Activated CD4-positive, alpha-beta T cell treated with anti-CD3 and anti-CD28 coated beads, Interleukin-2, amount 10 ng/mL, durations not matched to agents 24 days and 14 days (primary cell): ENCODE results near the gene GYPA. TPM values are rescaled to one million over a fixed set of nuclear protein-coding genes. Genes with fewer than 3 reads are reported as not detected.
"Not testable (repeated sequence)": the region's sequence is repeated elsewhere in the genome, so short reads cannot be mapped to it uniquely, and the experiment has no call there.

Experiments
- DNase-seq: peaks from one replicate; pipeline ENCODE4 v3.0.0; 2022
- H3K27ac Mint-ChIP-seq: one replicate; pipeline ENCODE4 v1.8.0; 2022; ENCODE audit warnings: mild to moderate bottlenecking, mixed read lengths
- H3K27me3 Mint-ChIP-seq: one replicate; pipeline ENCODE4 v1.8.0; 2022; ENCODE audit warnings: mixed read lengths
- H3K36me3 Mint-ChIP-seq: one replicate; pipeline ENCODE4 v1.8.0; 2022; ENCODE audit warnings: low read depth, mild to moderate bottlenecking, mixed read lengths
- H3K4me1 Mint-ChIP-seq: one replicate; pipeline ENCODE4 v1.8.0; 2021; ENCODE audit warnings: mixed read lengths
- H3K4me3 Mint-ChIP-seq: one replicate; pipeline ENCODE4 v1.8.0; 2022; ENCODE audit warnings: mild to moderate bottlenecking, moderate library complexity, mixed read lengths
- H3K9me3 Mint-ChIP-seq: one replicate; pipeline ENCODE4 v1.8.0; 2021; ENCODE audit warnings: mixed read lengths
- intact Hi-C: fragments of 100-400 bp; cut with micrococcal nuclease; formaldehyde crosslinking; loops from one replicate; pipeline ENCODE4 v1.15.1; 2023
- total RNA-seq: library from RNA; stranded (reverse); gene quantifications from 2 replicates; pipeline ENCODE4 v1.2.3, GENCODE V29; 2022

The GYPA gene
- total RNA-seq, 1 donor from 2014 or later: not detected

GRCh38 chr4:144113546-144113945 is 27.0 kb downstream of the GYPA start:
- DNase-seq: no peak
- H3K27ac Mint-ChIP-seq: no peak overlapping the region
- H3K36me3 Mint-ChIP-seq: no peaks in the 10 kb centered on the region
- peaks cover 5% of the 10 kb centered on the region for H3K27me3 Mint-ChIP-seq
- no peak overlapping the region for H3K4me3 Mint-ChIP-seq
- intact Hi-C loops: no loop called here
- no peaks in the 10 kb centered on the region for H3K4me1 Mint-ChIP-seq
- H3K9me3 Mint-ChIP-seq: no peaks in the 10 kb centered on the region

- intact Hi-C loops: no loop called here
- H3K27ac Mint-ChIP-seq: no peak overlapping the region
Observed at GRCh38 chr4:144104509-144105130, 35.9 kb downstream of the GYPA start.

GRCh38 chr4:144097776-144098175 is 42.7 kb downstream of the GYPA start:
- DNase-seq, H3K4me3 Mint-ChIP-seq, H3K9me3 Mint-ChIP-seq, intact Hi-C loops, H3K4me1 Mint-ChIP-seq, H3K27me3 Mint-ChIP-seq, H3K36me3 Mint-ChIP-seq, H3K27ac Mint-ChIP-seq: not testable (repeated sequence)

More at GRCh38 chr4:144104509-144105130, 35.9 kb downstream of the GYPA start:
- H3K9me3 Mint-ChIP-seq: no peaks in the 10 kb centered on the region
- no peaks in the 10 kb centered on the region for H3K4me1 Mint-ChIP-seq
- H3K4me3 Mint-ChIP-seq: no peak overlapping the region
- H3K27me3 Mint-ChIP-seq: peaks cover 4% of the 10 kb centered on the region
- no peaks in the 10 kb centered on the region for H3K36me3 Mint-ChIP-seq
- no peak for DNase-seq

- H3K27me3 Mint-ChIP-seq, intact Hi-C loops, H3K36me3 Mint-ChIP-seq, H3K4me3 Mint-ChIP-seq, H3K9me3 Mint-ChIP-seq, H3K27ac Mint-ChIP-seq, DNase-seq, H3K4me1 Mint-ChIP-seq: not testable (repeated sequence)
Observed at GRCh38 chr4:144093995-144094394, 46.5 kb downstream of the GYPA start.

GRCh38 chr4:144091181-144091580 is 49.3 kb downstream of the GYPA start:
- H3K4me1 Mint-ChIP-seq, H3K9me3 Mint-ChIP-seq, H3K36me3 Mint-ChIP-seq, H3K27me3 Mint-ChIP-seq, H3K27ac Mint-ChIP-seq, intact Hi-C loops, H3K4me3 Mint-ChIP-seq, DNase-seq: not testable (repeated sequence)

- intact Hi-C loops: no loop called here
- Mint-ChIP-seq H3K27ac (no peak overlapping the region), H3K9me3 (no peaks in the 10 kb centered on the region), H3K36me3 (no peaks in the 10 kb centered on the region), H3K4me1 (no peaks in the 10 kb centered on the region), H3K4me3 (no peak overlapping the region), H3K27me3 (no peaks in the 10 kb centered on the region)
- DNase-seq: no peak
Observed at GRCh38 chr4:144090744-144091143, 49.8 kb downstream of the GYPA start.

GRCh38 chr4:144082053-144082452 is 58.5 kb downstream of the GYPA start:
- intact Hi-C loops, H3K27ac Mint-ChIP-seq, H3K36me3 Mint-ChIP-seq: not testable (repeated sequence)

GRCh38 chr4:144080135-144080534 is 60.4 kb downstream of the GYPA start:
- H3K27me3 Mint-ChIP-seq, intact Hi-C loops, H3K27ac Mint-ChIP-seq, H3K9me3 Mint-ChIP-seq, H3K36me3 Mint-ChIP-seq, H3K4me3 Mint-ChIP-seq, DNase-seq, H3K4me1 Mint-ChIP-seq: not testable (repeated sequence)

More at GRCh38 chr4:144082053-144082452, 58.5 kb downstream of the GYPA start:
- H3K4me3 Mint-ChIP-seq, H3K4me1 Mint-ChIP-seq, H3K27me3 Mint-ChIP-seq, H3K9me3 Mint-ChIP-seq, DNase-seq: not testable (repeated sequence)

GRCh38 chr4:144078746-144079145 is 61.8 kb downstream of the GYPA start:
- H3K36me3 Mint-ChIP-seq, DNase-seq, H3K4me1 Mint-ChIP-seq, H3K27ac Mint-ChIP-seq, intact Hi-C loops, H3K4me3 Mint-ChIP-seq, H3K27me3 Mint-ChIP-seq, H3K9me3 Mint-ChIP-seq: not testable (repeated sequence)

GRCh38 chr4:144061556-144061955 is 79.0 kb downstream of the GYPA start:
- H3K27ac Mint-ChIP-seq, H3K9me3 Mint-ChIP-seq, H3K27me3 Mint-ChIP-seq, DNase-seq, H3K4me3 Mint-ChIP-seq, H3K36me3 Mint-ChIP-seq, H3K4me1 Mint-ChIP-seq, intact Hi-C loops: not testable (repeated sequence)

- DNase-seq, H3K4me1 Mint-ChIP-seq, H3K27me3 Mint-ChIP-seq, H3K9me3 Mint-ChIP-seq, H3K36me3 Mint-ChIP-seq, H3K4me3 Mint-ChIP-seq, H3K27ac Mint-ChIP-seq, intact Hi-C loops: not testable (repeated sequence)
Observed at GRCh38 chr4:144060234-144060859, 80.2 kb downstream of the GYPA start.

Other genes with a start within 250 kb of the GYPA start
- gene GYPE, start 235.2 kb downstream of the GYPA start, total RNA-seq: not detected in 2 replicates
- gene GYPB, start 121.3 kb downstream of the GYPA start, total RNA-seq: not detected in 2 replicates